HepG2 (cell line): ENCODE measurements around the gene RAB3C. TPM values are rescaled to one million over a fixed set of nuclear protein-coding genes. Genes with fewer than 3 reads are reported as not detected.
A peak's percentile ranks its signal among the peaks of the same experiment; 100 is the strongest.

Source experiments
- CBFB ChIP-seq: sonication (generic); formaldehyde crosslinking; IDR thresholded peaks from 2 replicates; pipeline ENCODE4 v1.4.0; 2020; ENCODE audit warnings: missing genetic modification reagents
- MAFF ChIP-seq: IDR thresholded peaks from 2 replicates; pipeline ENCODE4 v1.6.1; 2011; ENCODE audit warnings: low read depth, low read length, improper control_type of control experiment
- MAFK ChIP-seq, 2 experiments: IDR thresholded peaks in 1 of 2; conservative IDR thresholded peaks in 1 of 2; 2 replicates each; pipeline ENCODE4 v1.6.1; 2011; ENCODE audit warnings: improper control_type of control experiment in 2 of 2, low read length in 2 of 2
- ZNF83 ChIP-seq: sonication (generic); formaldehyde crosslinking; IDR thresholded peaks from 2 replicates; pipeline ENCODE4 v1.4.0; 2020; ENCODE audit warnings: missing genetic modification reagents, mild to moderate bottlenecking, borderline replicate concordance
- ZNF841 ChIP-seq: sonication (generic); formaldehyde crosslinking; IDR thresholded peaks from 2 replicates; pipeline ENCODE4 v1.8.1; 2023; ENCODE audit warnings: missing genetic modification reagents, borderline replicate concordance
- polyA plus RNA-seq, 8 experiments: library from polyadenylated mRNA; depleted of rRNA in 3 of 8; stranded (reverse) in 7 of 8; unstranded in 1 of 8; fragments of >200 nt; fragmentation: Illumina TruSeq in 4 of 8; extraction: Trizol in 4 of 8; gene quantifications; 2 replicates each; pipeline versions ENCODE4 v1.2.1 to v1.2.3, GENCODE V29; 2011 to 2016; ENCODE audit warnings: low read depth in 4 of 8, missing spikeins in 1 of 8, mixed read lengths in 1 of 8; ENCODE audit not compliant: insufficient read depth in 1 of 8
- total RNA-seq, 5 experiments: library from RNA; depleted of rRNA; stranded (reverse); fragments of >200 nt; fragmentation: Illumina TruSeq; extraction: Trizol; gene quantifications; 2 replicates each; pipeline ENCODE4 v1.2.3, GENCODE V29; 2016; ENCODE audit warnings: low read depth in 1 of 5
- TF ChIP-seq, protein P1 (sequence below): sonication (generic); formaldehyde crosslinking; IDR thresholded peaks from 2 replicates; pipeline ENCODE4 v1.9.0; 2021; ENCODE audit warnings: mild to moderate bottlenecking, missing genetic modification reagents
- TF ChIP-seq, protein P2 (sequence below): sonication (generic); formaldehyde crosslinking; IDR thresholded peaks from 2 replicates; pipeline ENCODE4 v1.4.0; 2020; ENCODE audit warnings: missing genetic modification reagents

Gene RAB3C
- total and polyA plus RNA-seq, 2 of the 13 experiments (the other 11 are each of a cell fraction or from before 2014, with no cell fraction given): not detected

GRCh38 chr5:58739051-58739450 is 156.2 kb downstream of the RAB3C start (continued):
- TF ChIP-seq, protein P1, sequence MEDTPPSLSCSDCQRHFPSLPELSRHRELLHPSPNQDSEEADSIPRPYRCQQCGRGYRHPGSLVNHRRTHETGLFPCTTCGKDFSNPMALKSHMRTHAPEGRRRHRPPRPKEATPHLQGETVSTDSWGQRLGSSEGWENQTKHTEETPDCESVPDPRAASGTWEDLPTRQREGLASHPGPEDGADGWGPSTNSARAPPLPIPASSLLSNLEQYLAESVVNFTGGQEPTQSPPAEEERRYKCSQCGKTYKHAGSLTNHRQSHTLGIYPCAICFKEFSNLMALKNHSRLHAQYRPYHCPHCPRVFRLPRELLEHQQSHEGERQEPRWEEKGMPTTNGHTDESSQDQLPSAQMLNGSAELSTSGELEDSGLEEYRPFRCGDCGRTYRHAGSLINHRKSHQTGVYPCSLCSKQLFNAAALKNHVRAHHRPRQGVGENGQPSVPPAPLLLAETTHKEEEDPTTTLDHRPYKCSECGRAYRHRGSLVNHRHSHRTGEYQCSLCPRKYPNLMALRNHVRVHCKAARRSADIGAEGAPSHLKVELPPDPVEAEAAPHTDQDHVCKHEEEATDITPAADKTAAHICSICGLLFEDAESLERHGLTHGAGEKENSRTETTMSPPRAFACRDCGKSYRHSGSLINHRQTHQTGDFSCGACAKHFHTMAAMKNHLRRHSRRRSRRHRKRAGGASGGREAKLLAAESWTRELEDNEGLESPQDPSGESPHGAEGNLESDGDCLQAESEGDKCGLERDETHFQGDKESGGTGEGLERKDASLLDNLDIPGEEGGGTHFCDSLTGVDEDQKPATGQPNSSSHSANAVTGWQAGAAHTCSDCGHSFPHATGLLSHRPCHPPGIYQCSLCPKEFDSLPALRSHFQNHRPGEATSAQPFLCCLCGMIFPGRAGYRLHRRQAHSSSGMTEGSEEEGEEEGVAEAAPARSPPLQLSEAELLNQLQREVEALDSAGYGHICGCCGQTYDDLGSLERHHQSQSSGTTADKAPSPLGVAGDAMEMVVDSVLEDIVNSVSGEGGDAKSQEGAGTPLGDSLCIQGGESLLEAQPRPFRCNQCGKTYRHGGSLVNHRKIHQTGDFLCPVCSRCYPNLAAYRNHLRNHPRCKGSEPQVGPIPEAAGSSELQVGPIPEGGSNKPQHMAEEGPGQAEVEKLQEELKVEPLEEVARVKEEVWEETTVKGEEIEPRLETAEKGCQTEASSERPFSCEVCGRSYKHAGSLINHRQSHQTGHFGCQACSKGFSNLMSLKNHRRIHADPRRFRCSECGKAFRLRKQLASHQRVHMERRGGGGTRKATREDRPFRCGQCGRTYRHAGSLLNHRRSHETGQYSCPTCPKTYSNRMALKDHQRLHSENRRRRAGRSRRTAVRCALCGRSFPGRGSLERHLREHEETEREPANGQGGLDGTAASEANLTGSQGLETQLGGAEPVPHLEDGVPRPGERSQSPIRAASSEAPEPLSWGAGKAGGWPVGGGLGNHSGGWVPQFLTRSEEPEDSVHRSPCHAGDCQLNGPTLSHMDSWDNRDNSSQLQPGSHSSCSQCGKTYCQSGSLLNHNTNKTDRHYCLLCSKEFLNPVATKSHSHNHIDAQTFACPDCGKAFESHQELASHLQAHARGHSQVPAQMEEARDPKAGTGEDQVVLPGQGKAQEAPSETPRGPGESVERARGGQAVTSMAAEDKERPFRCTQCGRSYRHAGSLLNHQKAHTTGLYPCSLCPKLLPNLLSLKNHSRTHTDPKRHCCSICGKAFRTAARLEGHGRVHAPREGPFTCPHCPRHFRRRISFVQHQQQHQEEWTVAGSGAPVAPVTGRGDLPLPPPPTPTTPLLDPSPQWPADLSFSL: no peak
- TF ChIP-seq MAFK (conservative IDR thresholded peaks at IDR 0.05 in 1 of 2, IDR thresholded peaks at IDR 0.05 in 1 of 2; ENCODE audit: low read length in 2 of 2): peak; percentile 94 to 95
- no peak for TF ChIP-seq ZNF841 (CRISPR knock-in tag)
- TF ChIP-seq, protein P2, sequence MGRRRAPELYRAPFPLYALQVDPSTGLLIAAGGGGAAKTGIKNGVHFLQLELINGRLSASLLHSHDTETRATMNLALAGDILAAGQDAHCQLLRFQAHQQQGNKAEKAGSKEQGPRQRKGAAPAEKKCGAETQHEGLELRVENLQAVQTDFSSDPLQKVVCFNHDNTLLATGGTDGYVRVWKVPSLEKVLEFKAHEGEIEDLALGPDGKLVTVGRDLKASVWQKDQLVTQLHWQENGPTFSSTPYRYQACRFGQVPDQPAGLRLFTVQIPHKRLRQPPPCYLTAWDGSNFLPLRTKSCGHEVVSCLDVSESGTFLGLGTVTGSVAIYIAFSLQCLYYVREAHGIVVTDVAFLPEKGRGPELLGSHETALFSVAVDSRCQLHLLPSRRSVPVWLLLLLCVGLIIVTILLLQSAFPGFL (CRISPR knock-in tag): no peak
- TF ChIP-seq MAFF: peak; percentile 94
- TF ChIP-seq ZNF83 (CRISPR knock-in tag): no peak
- TF ChIP-seq CBFB (CRISPR knock-in tag): no peak
